ENCODE results near the gene KIF1A.

KIF1A gene

GRCh38 chr2:240768216-240768615 lies 51.8 kb downstream of the KIF1A start:
- Histone ChIP-seq H3K27ac (ENCODE audit: low read depth, low read length) (no peak overlapping the region), H3K9me3 (ENCODE audit: insufficient read depth, low read depth, low read length) (no peaks in the 10 kb centered on the region), H3K27me3 (ENCODE audit: insufficient read depth, low read length) (no peaks in the 10 kb centered on the region), H3K4me3 (ENCODE audit: low read length) (no peak overlapping the region), H3K9ac (ENCODE audit: low read depth, low read length) (no peak overlapping the region), H3K36me3 (ENCODE audit: insufficient read depth, low read length) (peaks cover 95% of the 10 kb centered on the region), H3K4me1 (ENCODE audit: insufficient read depth, low read length) (no peaks in the 10 kb centered on the region)
- WGBS: 94% methylated on average over 7 of the region's 7 CpGs

GRCh38 chr2:240767341-240767740 lies 52.7 kb downstream of the KIF1A start:
- WGBS: 94% methylated on average over 5 of the region's 5 CpGs
- H3K9ac ChIP-seq (ENCODE audit: low read depth, low read length): no peak overlapping the region
- H3K36me3 ChIP-seq (ENCODE audit: insufficient read depth, low read length): peaks cover 94% of the 10 kb centered on the region
- no peaks in the 10 kb centered on the region for H3K9me3 ChIP-seq (ENCODE audit: insufficient read depth, low read depth, low read length)
- H3K27ac ChIP-seq (ENCODE audit: low read depth, low read length): no peak overlapping the region
- H3K4me1 ChIP-seq (ENCODE audit: insufficient read depth, low read length): no peaks in the 10 kb centered on the region
- H3K27me3 ChIP-seq (ENCODE audit: insufficient read depth, low read length): no peaks in the 10 kb centered on the region
- no peak overlapping the region for H3K4me3 ChIP-seq (ENCODE audit: low read length)

- Histone ChIP-seq H3K4me3 (ENCODE audit: low read length) (no peak overlapping the region), H3K27me3 (ENCODE audit: insufficient read depth, low read length) (no peaks in the 10 kb centered on the region), H3K4me1 (ENCODE audit: insufficient read depth, low read length) (no peaks in the 10 kb centered on the region), H3K9ac (ENCODE audit: low read depth, low read length) (no peak overlapping the region), H3K27ac (ENCODE audit: low read depth, low read length) (no peak overlapping the region), H3K36me3 (ENCODE audit: insufficient read depth, low read length) (peaks cover 95% of the 10 kb centered on the region), H3K9me3 (ENCODE audit: insufficient read depth, low read depth, low read length) (no peaks in the 10 kb centered on the region)
- 90% methylated on average over 7 of the region's 7 CpGs for WGBS
These were observed 53.9 kb downstream of the KIF1A start for GRCh38 chr2:240766072-240766471.

- 93% methylated on average over 7 of the region's 7 CpGs for WGBS
- H3K36me3 ChIP-seq (ENCODE audit: insufficient read depth, low read length): peaks cover 95% of the 10 kb centered on the region
These were observed 55.0 kb downstream of the KIF1A start for GRCh38 chr2:240765007-240765406.

GRCh38 chr2:240764605-240765004 lies 55.4 kb downstream of the KIF1A start:
- WGBS: 88% methylated on average over 5 of the region's 5 CpGs
- peaks cover 95% of the 10 kb centered on the region for H3K36me3 ChIP-seq (ENCODE audit: insufficient read depth, low read length)
- no peak overlapping the region for H3K9ac ChIP-seq (ENCODE audit: low read depth, low read length)

More at GRCh38 chr2:240765007-240765406, 55.0 kb downstream of the KIF1A start:
- Histone ChIP-seq H3K4me3 (ENCODE audit: low read length) (no peak overlapping the region), H3K27ac (ENCODE audit: low read depth, low read length) (no peak overlapping the region), H3K27me3 (ENCODE audit: insufficient read depth, low read length) (no peaks in the 10 kb centered on the region), H3K4me1 (ENCODE audit: insufficient read depth, low read length) (no peaks in the 10 kb centered on the region), H3K9me3 (ENCODE audit: insufficient read depth, low read depth, low read length) (no peaks in the 10 kb centered on the region), H3K9ac (ENCODE audit: low read depth, low read length) (no peak overlapping the region)

GRCh38 chr2:240762971-240763370 lies 57.0 kb downstream of the KIF1A start:
- 93% methylated on average over 21 of the region's 21 CpGs for whole genome bisulfite sequencing
- H3K27me3 ChIP-seq (ENCODE audit: insufficient read depth, low read length): no peaks in the 10 kb centered on the region
- no peak overlapping the region for H3K4me3 ChIP-seq (ENCODE audit: low read length)
- no peak overlapping the region for H3K27ac ChIP-seq (ENCODE audit: low read depth, low read length)
- no peaks in the 10 kb centered on the region for H3K4me1 ChIP-seq (ENCODE audit: insufficient read depth, low read length)
- no peaks in the 10 kb centered on the region for H3K9me3 ChIP-seq (ENCODE audit: insufficient read depth, low read depth, low read length)
- H3K36me3 ChIP-seq (ENCODE audit: insufficient read depth, low read length): peaks cover 95% of the 10 kb centered on the region
- H3K9ac ChIP-seq (ENCODE audit: low read depth, low read length): no peak overlapping the region

More at GRCh38 chr2:240764605-240765004, 55.4 kb downstream of the KIF1A start:
- Histone ChIP-seq H3K27ac (ENCODE audit: low read depth, low read length) (no peak overlapping the region), H3K4me1 (ENCODE audit: insufficient read depth, low read length) (no peaks in the 10 kb centered on the region), H3K9me3 (ENCODE audit: insufficient read depth, low read depth, low read length) (no peaks in the 10 kb centered on the region), H3K27me3 (ENCODE audit: insufficient read depth, low read length) (no peaks in the 10 kb centered on the region), H3K4me3 (ENCODE audit: low read length) (no peak overlapping the region)

GRCh38 chr2:240762249-240762648 lies 57.8 kb downstream of the KIF1A start:
- Histone ChIP-seq H3K4me1 (ENCODE audit: insufficient read depth, low read length) (no peaks in the 10 kb centered on the region), H3K27me3 (ENCODE audit: insufficient read depth, low read length) (no peaks in the 10 kb centered on the region), H3K9me3 (ENCODE audit: insufficient read depth, low read depth, low read length) (no peaks in the 10 kb centered on the region), H3K36me3 (ENCODE audit: insufficient read depth, low read length) (peaks cover 94% of the 10 kb centered on the region), H3K4me3 (ENCODE audit: low read length) (no peak overlapping the region), H3K27ac (ENCODE audit: low read depth, low read length) (no peak overlapping the region), H3K9ac (ENCODE audit: low read depth, low read length) (no peak overlapping the region)
- WGBS: 96% methylated on average over 8 of the region's 8 CpGs

GRCh38 chr2:240760576-240761246 lies 59.3 kb downstream of the KIF1A start:
- H3K9me3 ChIP-seq (ENCODE audit: insufficient read depth, low read depth, low read length): no peaks in the 10 kb centered on the region
- no peaks in the 10 kb centered on the region for H3K4me1 ChIP-seq (ENCODE audit: insufficient read depth, low read length)
- peaks cover 95% of the 10 kb centered on the region for H3K36me3 ChIP-seq (ENCODE audit: insufficient read depth, low read length)
- H3K9ac ChIP-seq (ENCODE audit: low read depth, low read length): no peak overlapping the region
- WGBS: 87% methylated on average over 22 of the region's 22 CpGs
- H3K27ac ChIP-seq (ENCODE audit: low read depth, low read length): no peak overlapping the region
- no peaks in the 10 kb centered on the region for H3K27me3 ChIP-seq (ENCODE audit: insufficient read depth, low read length)
- no peak overlapping the region for H3K4me3 ChIP-seq (ENCODE audit: low read length)

- H3K9ac ChIP-seq (ENCODE audit: low read depth, low read length): no peak overlapping the region
- peaks cover 94% of the 10 kb centered on the region for H3K36me3 ChIP-seq (ENCODE audit: insufficient read depth, low read length)
- no peaks in the 10 kb centered on the region for H3K9me3 ChIP-seq (ENCODE audit: insufficient read depth, low read depth, low read length)
- no peak overlapping the region for H3K27ac ChIP-seq (ENCODE audit: low read depth, low read length)
- H3K4me3 ChIP-seq (ENCODE audit: low read length): no peak overlapping the region
- no peaks in the 10 kb centered on the region for H3K4me1 ChIP-seq (ENCODE audit: insufficient read depth, low read length)
- 93% methylated on average over 7 of the region's 7 CpGs for WGBS
- H3K27me3 ChIP-seq (ENCODE audit: insufficient read depth, low read length): no peaks in the 10 kb centered on the region
These were observed 59.9 kb downstream of the KIF1A start for GRCh38 chr2:240760121-240760520.

- WGBS: 94% methylated on average over 5 of the region's 5 CpGs
- Histone ChIP-seq H3K27me3 (ENCODE audit: insufficient read depth, low read length) (no peaks in the 10 kb centered on the region), H3K9ac (ENCODE audit: low read depth, low read length) (no peak overlapping the region), H3K27ac (ENCODE audit: low read depth, low read length) (no peak overlapping the region), H3K9me3 (ENCODE audit: insufficient read depth, low read depth, low read length) (no peaks in the 10 kb centered on the region), H3K36me3 (ENCODE audit: insufficient read depth, low read length) (peaks cover 88% of the 10 kb centered on the region), H3K4me1 (ENCODE audit: insufficient read depth, low read length) (no peaks in the 10 kb centered on the region), H3K4me3 (ENCODE audit: low read length) (no peak overlapping the region)
These were observed 60.6 kb downstream of the KIF1A start for GRCh38 chr2:240759459-240759858.

GRCh38 chr2:240757086-240757614 lies 62.9 kb downstream of the KIF1A start:
- H3K9ac ChIP-seq (ENCODE audit: low read depth, low read length): no peak overlapping the region
- WGBS: 94% methylated on average over 28 of the region's 31 CpGs
- H3K27me3 ChIP-seq (ENCODE audit: insufficient read depth, low read length): no peaks in the 10 kb centered on the region
- H3K27ac ChIP-seq (ENCODE audit: low read depth, low read length): no peak overlapping the region
- no peaks in the 10 kb centered on the region for H3K4me1 ChIP-seq (ENCODE audit: insufficient read depth, low read length)
- H3K9me3 ChIP-seq (ENCODE audit: insufficient read depth, low read depth, low read length): no peaks in the 10 kb centered on the region
- H3K4me3 ChIP-seq (ENCODE audit: low read length): no peak overlapping the region
- peaks cover 88% of the 10 kb centered on the region for H3K36me3 ChIP-seq (ENCODE audit: insufficient read depth, low read length)

Data from HUES64 (cell line).